Ovary (tissue), 3 donors: ENCODE results near the gene SLC4A2.

Experiments used
- EP300 ChIP-seq: sonication (generic); formaldehyde crosslinking; IDR thresholded peaks from one replicate; pipeline ENCODE4 v1.6.1; 2017; ENCODE audit warnings: antibody characterized with exemption
- POLR2A ChIP-seq: fragments of 450-650 bp; IDR thresholded peaks from one replicate; pipeline ENCODE4 v1.6.1; 2017; ENCODE audit warnings: antibody characterized with exemption, mild to moderate bottlenecking, moderate library complexity
- TF ChIP-seq, protein P1 (sequence below), 3 donors: fragments of 450-650 bp in 2 of 3; fragments of 200-600 bp in 1 of 3; IDR thresholded peaks; one replicate each; pipeline versions ENCODE4 v1.5.1 to v1.8.0; 2016 to 2022; ENCODE audit warnings: antibody characterized with exemption in 3 of 3, mild to moderate bottlenecking in 1 of 3
- donor health status: DM: no; HTN: no; CAD: no.

DNA sequence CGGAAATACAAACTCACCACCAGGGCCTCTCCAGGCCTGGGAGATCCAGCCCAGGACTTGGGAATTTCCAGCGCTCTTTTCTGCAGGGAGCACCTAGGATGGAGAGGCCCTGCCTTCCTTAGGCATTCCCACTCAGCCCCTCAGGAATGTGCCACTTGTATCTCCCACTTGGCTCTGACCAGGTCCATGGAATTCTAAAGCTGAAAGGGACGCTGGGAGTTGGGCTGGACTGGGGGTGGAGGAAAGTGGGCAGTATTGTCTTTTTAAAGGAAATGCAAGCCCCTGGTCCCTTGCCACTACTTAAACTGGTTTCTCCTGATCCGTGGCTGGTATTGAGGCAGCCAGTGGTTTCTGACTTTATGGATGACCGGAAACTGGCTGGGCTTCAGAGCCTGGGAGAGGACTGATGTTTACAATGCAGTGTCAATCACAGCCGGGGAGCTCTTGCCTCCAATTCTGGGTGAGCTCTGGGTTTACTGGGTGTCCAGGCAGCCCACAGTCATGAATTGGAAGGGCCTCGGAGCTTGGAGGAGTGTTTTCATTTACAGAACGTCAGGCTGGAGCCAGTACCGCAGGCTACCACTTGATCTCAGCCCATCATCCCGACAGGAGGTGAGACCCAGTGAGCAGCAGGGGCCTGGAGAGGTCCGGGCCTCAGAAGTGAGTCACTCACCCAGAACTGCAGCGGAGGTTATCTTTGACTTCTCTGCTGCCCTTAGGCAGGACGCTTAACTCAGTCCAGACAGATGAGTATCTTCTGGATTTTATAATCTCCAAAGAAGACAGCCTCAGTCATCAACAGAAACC lies 54.2 kb downstream of the SLC4A2 start:
- TF ChIP-seq, protein P1, sequence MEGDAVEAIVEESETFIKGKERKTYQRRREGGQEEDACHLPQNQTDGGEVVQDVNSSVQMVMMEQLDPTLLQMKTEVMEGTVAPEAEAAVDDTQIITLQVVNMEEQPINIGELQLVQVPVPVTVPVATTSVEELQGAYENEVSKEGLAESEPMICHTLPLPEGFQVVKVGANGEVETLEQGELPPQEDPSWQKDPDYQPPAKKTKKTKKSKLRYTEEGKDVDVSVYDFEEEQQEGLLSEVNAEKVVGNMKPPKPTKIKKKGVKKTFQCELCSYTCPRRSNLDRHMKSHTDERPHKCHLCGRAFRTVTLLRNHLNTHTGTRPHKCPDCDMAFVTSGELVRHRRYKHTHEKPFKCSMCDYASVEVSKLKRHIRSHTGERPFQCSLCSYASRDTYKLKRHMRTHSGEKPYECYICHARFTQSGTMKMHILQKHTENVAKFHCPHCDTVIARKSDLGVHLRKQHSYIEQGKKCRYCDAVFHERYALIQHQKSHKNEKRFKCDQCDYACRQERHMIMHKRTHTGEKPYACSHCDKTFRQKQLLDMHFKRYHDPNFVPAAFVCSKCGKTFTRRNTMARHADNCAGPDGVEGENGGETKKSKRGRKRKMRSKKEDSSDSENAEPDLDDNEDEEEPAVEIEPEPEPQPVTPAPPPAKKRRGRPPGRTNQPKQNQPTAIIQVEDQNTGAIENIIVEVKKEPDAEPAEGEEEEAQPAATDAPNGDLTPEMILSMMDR (IDR thresholded peaks at IDR 0.05) = no peak
- TF ChIP-seq POLR2A = no peak
- TF ChIP-seq EP300 = no peak
